Panc1 (cell line): ENCODE measurements around the gene CLMN.

Source experiments
- CTCF ChIP-seq: fragments of 450-650 bp; IDR thresholded peaks from 2 replicates; pipeline ENCODE4 v1.5.1; 2017; ENCODE audit warnings: mild to moderate bottlenecking
- POLR2AphosphoS5 ChIP-seq: IDR thresholded peaks from 2 replicates; pipeline ENCODE4 v1.6.1; 2012; ENCODE audit warnings: mild to moderate bottlenecking, low read depth, low read length, moderate library complexity
- TCF7L2 ChIP-seq: IDR thresholded peaks from 2 replicates; pipeline ENCODE4 v1.6.1; 2011; ENCODE audit warnings: mild to moderate bottlenecking, low read depth, low read length, inconsistent platforms

GRCh38 chr14:95132760-95133159 lies 186.9 kb downstream of the CLMN start:
- TF ChIP-seq CTCF (no peak), TCF7L2 (no peak), POLR2AphosphoS5 (no peak)
